HepG2 (cell line): ENCODE results near the gene MYO7B. TPM values are rescaled to one million over a fixed set of nuclear protein-coding genes. Genes with fewer than 3 reads are reported as not detected.

Experiments
- ARNT2 ChIP-seq: sonication (generic); formaldehyde crosslinking; IDR thresholded peaks from 2 replicates; pipeline ENCODE4 v1.8.0; 2022; ENCODE audit warnings: mild to moderate bottlenecking, low read depth, missing genetic modification reagents, moderate library complexity
- E2F2 ChIP-seq: sonication (generic); formaldehyde crosslinking; IDR thresholded peaks from 2 replicates; pipeline ENCODE4 v1.4.0; 2020; ENCODE audit warnings: missing genetic modification reagents, borderline replicate concordance
- ELF3 ChIP-seq: IDR thresholded peaks from 2 replicates; pipeline ENCODE4 v1.6.1; 2016; ENCODE audit warnings: missing genetic modification reagents, missing compliant biosample characterization
- HDAC1 ChIP-seq: sonication (generic); formaldehyde crosslinking; IDR thresholded peaks from 2 replicates; pipeline ENCODE4 v1.5.1; 2020; ENCODE audit warnings: mild to moderate bottlenecking, missing genetic modification reagents
- HMGXB3 ChIP-seq: sonication (generic); formaldehyde crosslinking; IDR thresholded peaks from 2 replicates; pipeline ENCODE4 v1.4.0; 2020; ENCODE audit warnings: missing genetic modification reagents, borderline replicate concordance
- MAX ChIP-seq: IDR thresholded peaks from 2 replicates; pipeline ENCODE4 v1.6.1; 2012; ENCODE audit warnings: inconsistent platforms
- MTA3 ChIP-seq: sonication (generic); formaldehyde crosslinking; IDR thresholded peaks from 2 replicates; pipeline ENCODE4 v1.4.0; 2020; ENCODE audit warnings: missing genetic modification reagents
- SOX5 ChIP-seq: IDR thresholded peaks from 2 replicates; pipeline ENCODE4 v1.6.1; 2016; ENCODE audit warnings: borderline replicate concordance
- SP2 ChIP-seq: sonication (generic); formaldehyde crosslinking; IDR thresholded peaks from 2 replicates; pipeline ENCODE4 v1.5.1; 2020; ENCODE audit warnings: mild to moderate bottlenecking, missing genetic modification reagents
- TIGD3 ChIP-seq: sonication (generic); formaldehyde crosslinking; IDR thresholded peaks from 2 replicates; pipeline ENCODE4 v1.5.1; 2020; ENCODE audit warnings: mild to moderate bottlenecking, missing genetic modification reagents, borderline replicate concordance
- USF2 ChIP-seq, 2 experiments: sonication (generic) in 1 of 2; formaldehyde crosslinking in 1 of 2; IDR thresholded peaks; 2 replicates each; pipeline versions ENCODE4 v1.5.1 to v1.6.1; 2011 to 2020; ENCODE audit warnings: borderline replicate concordance in 1 of 2, low read depth in 1 of 2, low read length in 1 of 2, mild to moderate bottlenecking in 1 of 2, missing genetic modification reagents in 1 of 2, moderate library complexity in 1 of 2
- ZBTB8A ChIP-seq: sonication (generic); formaldehyde crosslinking; IDR thresholded peaks from 2 replicates; pipeline ENCODE4 v1.4.0; 2020; ENCODE audit warnings: mild to moderate bottlenecking, low read depth, missing genetic modification reagents, borderline replicate concordance
- ZFY ChIP-seq: sonication (generic); formaldehyde crosslinking; IDR thresholded peaks from 2 replicates; pipeline ENCODE4 v1.4.0; 2020; ENCODE audit warnings: missing genetic modification reagents
- ZMYM3 ChIP-seq: sonication (generic); formaldehyde crosslinking; IDR thresholded peaks from 2 replicates; pipeline ENCODE4 v1.5.1; 2020; ENCODE audit warnings: mild to moderate bottlenecking, missing genetic modification reagents
- ZNF550 ChIP-seq: sonication (generic); formaldehyde crosslinking; IDR thresholded peaks from 2 replicates; pipeline ENCODE4 v1.4.0; 2020; ENCODE audit warnings: mild to moderate bottlenecking, missing genetic modification reagents, borderline replicate concordance
- ZNF556 ChIP-seq: sonication (generic); formaldehyde crosslinking; IDR thresholded peaks from 2 replicates; pipeline ENCODE4 v1.4.0; 2020; ENCODE audit warnings: mild to moderate bottlenecking, missing genetic modification reagents, borderline replicate concordance
- ZNF619 ChIP-seq: sonication (generic); formaldehyde crosslinking; IDR thresholded peaks from 2 replicates; pipeline ENCODE4 v1.4.0; 2020; ENCODE audit warnings: mild to moderate bottlenecking, missing genetic modification reagents
- polyA plus RNA-seq, 8 experiments: library from polyadenylated mRNA; depleted of rRNA in 3 of 8; stranded (reverse) in 7 of 8; unstranded in 1 of 8; fragments of >200 nt; fragmentation: Illumina TruSeq in 4 of 8; extraction: Trizol in 4 of 8; gene quantifications; 2 replicates each; pipeline versions ENCODE4 v1.2.1 to v1.2.3, GENCODE V29; 2011 to 2016; ENCODE audit warnings: low read depth in 4 of 8, missing spikeins in 1 of 8, mixed read lengths in 1 of 8; ENCODE audit not compliant: insufficient read depth in 1 of 8
- total RNA-seq, 5 experiments: library from RNA; depleted of rRNA; stranded (reverse); fragments of >200 nt; fragmentation: Illumina TruSeq; extraction: Trizol; gene quantifications; 2 replicates each; pipeline ENCODE4 v1.2.3, GENCODE V29; 2016; ENCODE audit warnings: low read depth in 1 of 5

MYO7B gene
- total and polyA plus RNA-seq, 2 of the 13 experiments (the other 11 are each of a cell fraction or from before 2014, with no cell fraction given): not detected

- TF ChIP-seq ZMYM3 (peak; percentile 65; the same call in 1 of the 2 replicates), E2F2 (peak; percentile 93; the same call in 1 of the 2 replicates), MTA3 (CRISPR knock-in tag) (no peak; the same call in 1 of the 2 replicates), SOX5 (CRISPR knock-in tag) (no peak; the same call in 1 of the 2 replicates), ZBTB8A (CRISPR knock-in tag) (0 out of 2 replicates have a peak, but pooled peaks have one; percentile 58), ZNF550 (CRISPR knock-in tag) (no peak), SP2 (CRISPR knock-in tag) (peak; percentile 70), MAX (peak; percentile 79), ELF3 (peak; percentile 43; the same call in 1 of the 2 replicates), HDAC1 (CRISPR knock-in tag) (peak; percentile 77), HMGXB3 (CRISPR knock-in tag) (peak; percentile 50; the same call in 1 of the 2 replicates), ZFY (CRISPR knock-in tag) (peak; percentile 88), ZNF556 (CRISPR knock-in tag) (peak; percentile 74; the same call in 1 of the 2 replicates), USF2 (IDR thresholded peaks at IDR 0.05; ENCODE audit: low read depth, low read length) (no peak), USF2 (CRISPR knock-in tag; IDR thresholded peaks at IDR 0.05; ENCODE audit: borderline replicate concordance) (no peak), ARNT2 (CRISPR knock-in tag) (peak; percentile 92), ZNF619 (CRISPR knock-in tag) (peak; percentile 72; the same call in 1 of the 2 replicates), TIGD3 (no peak; the same call in none of the 2 replicates)
These were observed 9.1 kb upstream of the MYO7B start, which contains the start of gene IWS1 (continued) for GRCh38 chr2:127526132-127527000.
